Caco-2 (cell line): ENCODE results near the gene TYROBP. TPM values are rescaled to one million over a fixed set of nuclear protein-coding genes. Genes with fewer than 3 reads are reported as not detected.

Experiments used
- BruUV-seq: library from RNA; stranded (reverse); fragments of 400-500 nt; replicated peaks from 2 replicates; lab custom pipeline; 2021; lab: Mats Ljungman, UMichigan
- CTCF ChIA-PET: fragments of 300-600 bp; sonication (Branson Sonifier 250); formaldehyde crosslinking; loops from one replicate; lab custom pipeline; 2022; ENCODE audit warnings: antibody characterized with exemption; lab: Charles Lee
- POLR2A ChIA-PET: fragments of 300-600 bp; sonication (Branson Sonifier 250); formaldehyde crosslinking; loops from one replicate; lab custom pipeline; 2022; ENCODE audit warnings: antibody characterized with exemption; lab: Charles Lee
- DNase-seq, 2 experiments: peaks; one replicate each; pipeline versions ENCODE4 v3.0.0 to v3.0.0-alpha.2; 2020 to 2022
- H3K27me3 ChIP-seq: replicated peaks from 2 replicates; pipeline ENCODE4 v1.6.0; 2011; ENCODE audit warnings: low read length; ENCODE audit not compliant: control insufficient read depth, insufficient read depth
- H3K36me3 ChIP-seq: 2 replicates; pipeline ENCODE4 v1.5.1; 2011; ENCODE audit warnings: low read length; ENCODE audit not compliant: control insufficient read depth, insufficient read depth
- H3K4me1 ChIP-seq: fragments of 250-450 bp; sonication (Bioruptor Pico); 2 replicates; pipeline ENCODE4 v1.5.1; 2020; ENCODE audit warnings: mild to moderate bottlenecking
- H3K4me3 ChIP-seq: 2 replicates; pipeline ENCODE4 v1.5.1; 2011; ENCODE audit warnings: low read depth, mild to moderate bottlenecking, control low read depth, low read length
- H3K9me3 ChIP-seq: fragments of 250-450 bp; sonication (Bioruptor Pico); 2 replicates; pipeline ENCODE4 v1.5.1; 2020; ENCODE audit warnings: mild to moderate bottlenecking, moderate library complexity
- H3K27ac Mint-ChIP-seq: one replicate; pipeline ENCODE4 v1.8.0; 2022; ENCODE audit warnings: mixed read lengths; ENCODE audit not compliant: unreplicated experiment
- H3K27me3 Mint-ChIP-seq: one replicate; pipeline ENCODE4 v1.8.0; 2022; ENCODE audit warnings: mixed read lengths; ENCODE audit not compliant: insufficient read depth, unreplicated experiment
- H3K36me3 Mint-ChIP-seq: one replicate; pipeline ENCODE4 v1.8.0; 2022; ENCODE audit warnings: mild to moderate bottlenecking, mixed read lengths; ENCODE audit not compliant: insufficient read depth, unreplicated experiment
- H3K4me1 Mint-ChIP-seq: one replicate; pipeline ENCODE4 v1.8.0; 2022; ENCODE audit warnings: low read depth, mixed read lengths; ENCODE audit not compliant: unreplicated experiment
- H3K4me3 Mint-ChIP-seq: one replicate; pipeline ENCODE4 v1.8.0; 2022; ENCODE audit warnings: mild to moderate bottlenecking, moderate library complexity, mixed read lengths; ENCODE audit not compliant: unreplicated experiment
- H3K9me3 Mint-ChIP-seq: one replicate; pipeline ENCODE4 v1.8.0; 2022; ENCODE audit warnings: mixed read lengths; ENCODE audit not compliant: unreplicated experiment
- intact Hi-C: fragments of 100-400 bp; cut with micrococcal nuclease; formaldehyde crosslinking; loops from one replicate; pipeline ENCODE4 v1.10.0; 2022; ENCODE audit not compliant: unreplicated experiment
- total RNA-seq: library from RNA; stranded (reverse); gene quantifications from 2 replicates; pipeline ENCODE4 v1.2.3, GENCODE V29; 2022
- TF ChIP-seq, protein P1 (sequence below), 2 experiments: fragments of 200-600 bp in 1 of 2; IDR thresholded peaks; 1 replicate in 1 of 2; 2 replicates in 1 of 2; pipeline versions ENCODE4 v1.5.1 to v1.8.0; 2011 to 2022; ENCODE audit warnings: antibody characterized with exemption in 1 of 2, control low read depth in 1 of 2, inconsistent platforms in 1 of 2, low read depth in 1 of 2, low read length in 1 of 2, mild to moderate bottlenecking in 1 of 2, moderate library complexity in 1 of 2; ENCODE audit not compliant: insufficient read depth in 1 of 2, severe bottlenecking in 1 of 2, unreplicated experiment in 1 of 2

The TYROBP gene
- total RNA-seq, 1 experiment from 2014 or later, result not detected

- no peak overlapping the region for H3K4me3 ChIP-seq
- POLR2A ChIA-PET, result no interaction called here
- H3K36me3 Mint-ChIP-seq, result peaks cover 17% of the 10 kb centered on the region
- intact Hi-C loops, result no loop called here
- no peaks in the 10 kb centered on the region for H3K4me1 Mint-ChIP-seq
- DNase-seq, result no peak
- H3K9me3 Mint-ChIP-seq, result no peaks in the 10 kb centered on the region
- CTCF ChIA-PET, result interaction anchor here (0.5 kb wide), 1 partner anchor 96 kb away, joined by 4 read pairs; no protein-coding TSS in a partner anchor
- no peaks in the 10 kb centered on the region for H3K27me3 Mint-ChIP-seq
- H3K27ac Mint-ChIP-seq, result no peak overlapping the region
- H3K4me3 Mint-ChIP-seq, result no peak overlapping the region
- no peaks in the 10 kb centered on the region for H3K36me3 ChIP-seq
- BruUV-seq, result no TSS peak
- no peaks in the 10 kb centered on the region for H3K9me3 ChIP-seq
- no peaks in the 10 kb centered on the region for H3K27me3 ChIP-seq
- TF ChIP-seq, protein P1, sequence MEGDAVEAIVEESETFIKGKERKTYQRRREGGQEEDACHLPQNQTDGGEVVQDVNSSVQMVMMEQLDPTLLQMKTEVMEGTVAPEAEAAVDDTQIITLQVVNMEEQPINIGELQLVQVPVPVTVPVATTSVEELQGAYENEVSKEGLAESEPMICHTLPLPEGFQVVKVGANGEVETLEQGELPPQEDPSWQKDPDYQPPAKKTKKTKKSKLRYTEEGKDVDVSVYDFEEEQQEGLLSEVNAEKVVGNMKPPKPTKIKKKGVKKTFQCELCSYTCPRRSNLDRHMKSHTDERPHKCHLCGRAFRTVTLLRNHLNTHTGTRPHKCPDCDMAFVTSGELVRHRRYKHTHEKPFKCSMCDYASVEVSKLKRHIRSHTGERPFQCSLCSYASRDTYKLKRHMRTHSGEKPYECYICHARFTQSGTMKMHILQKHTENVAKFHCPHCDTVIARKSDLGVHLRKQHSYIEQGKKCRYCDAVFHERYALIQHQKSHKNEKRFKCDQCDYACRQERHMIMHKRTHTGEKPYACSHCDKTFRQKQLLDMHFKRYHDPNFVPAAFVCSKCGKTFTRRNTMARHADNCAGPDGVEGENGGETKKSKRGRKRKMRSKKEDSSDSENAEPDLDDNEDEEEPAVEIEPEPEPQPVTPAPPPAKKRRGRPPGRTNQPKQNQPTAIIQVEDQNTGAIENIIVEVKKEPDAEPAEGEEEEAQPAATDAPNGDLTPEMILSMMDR (IDR thresholded peaks at IDR 0.05; ENCODE audit: insufficient read depth in 1 of 2, low read depth in 1 of 2, low read length in 1 of 2, severe bottlenecking in 1 of 2, unreplicated experiment in 1 of 2), result no peak
- H3K4me1 ChIP-seq, result no peaks in the 10 kb centered on the region
These were observed 17.9 kb downstream of the TYROBP start for GRCh38 chr19:35890113-35890650.

DNA sequence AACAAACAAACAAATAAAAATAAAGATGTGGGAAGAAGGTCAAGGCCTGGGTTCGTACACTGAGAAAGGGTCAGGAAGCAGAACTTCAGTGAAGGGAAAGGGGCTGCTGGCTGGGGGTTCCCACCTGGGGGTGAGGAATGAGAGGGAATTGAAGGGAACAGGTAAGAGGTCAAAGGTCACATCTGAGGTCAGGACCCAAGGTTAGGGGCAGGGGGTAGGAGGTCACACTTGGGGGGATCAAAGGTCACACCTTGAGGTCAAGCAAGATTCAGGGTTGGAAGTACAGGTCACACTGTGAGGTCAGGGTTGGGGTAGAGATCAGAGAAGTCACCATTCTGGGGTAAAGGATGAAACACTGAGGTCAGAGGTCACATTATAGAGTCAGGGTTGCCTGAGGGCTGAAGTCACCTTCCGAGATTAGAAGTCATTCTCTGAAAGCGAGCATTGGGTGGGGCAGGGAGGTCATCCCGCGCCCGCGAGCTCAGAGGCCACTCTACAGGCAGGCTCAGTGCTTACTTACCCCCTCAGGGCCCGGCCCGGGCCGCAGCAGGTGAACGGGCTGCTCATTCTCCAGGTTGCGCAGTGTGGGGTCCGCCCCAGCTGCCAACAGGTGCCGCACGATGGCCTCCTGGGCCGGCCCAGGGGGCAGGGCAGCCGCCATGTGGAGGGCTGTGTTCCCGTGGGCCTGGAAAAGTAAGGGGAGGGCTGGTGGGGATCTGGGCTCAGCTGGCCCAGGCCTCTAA is 18.6 kb downstream of the TYROBP start:
- Histone ChIP-seq H3K4me3 (no peak overlapping the region), H3K27me3 (no peaks in the 10 kb centered on the region), H3K36me3 (no peaks in the 10 kb centered on the region), H3K4me1 (no peaks in the 10 kb centered on the region), H3K9me3 (no peaks in the 10 kb centered on the region)
- TF ChIP-seq, protein P1 (IDR thresholded peaks at IDR 0.05; ENCODE audit: insufficient read depth in 1 of 2, low read depth in 1 of 2, low read length in 1 of 2, severe bottlenecking in 1 of 2, unreplicated experiment in 1 of 2), result no peak
- ChIA-PET POLR2A (no interaction called here), CTCF (interaction anchor here (0.5 to 0.6 kb wide), 2 partner anchors 96 to 1388 kb away, joined by 3 to 4 read pairs; no protein-coding TSS in a partner anchor)
- H3K36me3 Mint-ChIP-seq, result peaks cover 19% of the 10 kb centered on the region
- no peak overlapping the region for H3K27ac Mint-ChIP-seq
- intact Hi-C loops, result no loop called here
- H3K9me3 Mint-ChIP-seq, result no peaks in the 10 kb centered on the region
- no peaks in the 10 kb centered on the region for H3K27me3 Mint-ChIP-seq
- H3K4me1 Mint-ChIP-seq, result no peaks in the 10 kb centered on the region
- DNase-seq, result no peak
- no peak overlapping the region for H3K4me3 Mint-ChIP-seq
- no TSS peak for BruUV-seq

DNA sequence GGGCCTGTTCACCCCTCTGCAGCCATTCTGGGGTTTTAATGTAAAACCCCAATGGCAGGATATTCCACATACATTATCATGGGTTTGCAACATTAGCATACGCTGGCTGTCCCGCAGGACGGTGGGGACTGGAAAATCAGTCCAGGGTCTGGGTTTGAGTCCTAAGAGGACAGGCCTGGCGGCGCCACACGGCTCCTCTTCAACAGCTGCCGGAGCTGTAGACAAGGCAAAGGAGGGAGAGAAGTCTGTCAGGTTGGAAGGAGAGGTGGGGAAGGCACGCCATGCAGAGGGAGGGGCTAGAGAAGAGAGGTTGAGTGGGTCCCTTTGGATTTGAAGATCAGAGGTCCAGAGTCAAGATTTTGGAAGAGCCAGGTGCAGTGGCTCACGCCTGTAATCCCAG is 19.7 kb downstream of the TYROBP start:
- Mint-ChIP-seq H3K27ac (no peak overlapping the region), H3K9me3 (no peaks in the 10 kb centered on the region), H3K4me3 (no peak overlapping the region), H3K27me3 (no peaks in the 10 kb centered on the region), H3K4me1 (no peaks in the 10 kb centered on the region), H3K36me3 (peaks cover 19% of the 10 kb centered on the region)
- ChIA-PET POLR2A (no interaction called here), CTCF (no interaction called here)
- H3K36me3 ChIP-seq, result no peaks in the 10 kb centered on the region
- no peaks in the 10 kb centered on the region for H3K4me1 ChIP-seq
- H3K27me3 ChIP-seq, result no peaks in the 10 kb centered on the region
- DNase-seq, result no peak
- TF ChIP-seq, protein P1 (IDR thresholded peaks at IDR 0.05; ENCODE audit: insufficient read depth in 1 of 2, low read depth in 1 of 2, low read length in 1 of 2, severe bottlenecking in 1 of 2, unreplicated experiment in 1 of 2), result no peak
- H3K4me3 ChIP-seq, result no peak overlapping the region
- no TSS peak for BruUV-seq
- no peaks in the 10 kb centered on the region for H3K9me3 ChIP-seq
- intact Hi-C loops, result no loop called here
